NCI-H2081 treated with DMSO at 0.1 percent for 48 hours (cell line): ENCODE results near the gene DPF3.

ENCODE experiments used
- DNase-seq: peaks from one replicate; lab custom pipeline; 2025; lab: John Stamatoyannopoulos, UW

DPF3 gene

DNA sequence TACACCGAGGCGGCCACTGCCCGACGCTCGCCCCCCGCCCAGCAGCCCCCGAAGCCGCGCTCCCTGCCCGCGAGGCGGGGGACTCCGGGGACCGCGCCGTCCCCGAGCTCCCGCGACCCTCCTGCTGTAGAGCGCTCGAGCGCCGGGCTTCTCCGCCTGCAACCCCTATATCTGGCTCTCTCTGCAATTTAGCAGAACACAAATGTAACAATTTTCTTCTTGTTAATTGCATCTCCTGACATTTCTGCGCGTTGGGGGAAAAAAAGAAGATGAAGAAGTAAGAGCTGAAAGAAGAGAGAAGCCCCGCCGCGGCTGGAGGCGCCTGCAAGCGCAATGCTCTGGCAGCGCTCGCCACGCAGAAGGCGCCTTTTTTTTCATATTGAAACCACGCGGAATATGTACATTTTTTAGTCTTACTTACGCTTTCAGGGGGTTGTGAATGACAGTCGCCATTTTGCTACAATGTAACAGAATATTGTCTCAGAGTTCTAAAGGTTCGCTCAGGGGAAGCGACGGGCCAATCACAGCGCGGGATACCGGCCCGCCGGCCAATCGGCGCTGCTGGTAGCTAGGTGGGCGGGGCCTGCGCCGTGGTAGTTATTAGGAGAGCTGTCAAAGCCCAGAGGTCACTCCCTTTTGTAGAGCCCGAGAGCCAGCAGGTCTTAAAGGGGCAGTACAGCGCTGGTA is at the start of gene DPF3:
Gene DPF3, minus strand, starts transcription at position 466 of the 687 bp plus-strand sequence. Its CDS starts 13 bp downstream, at position 453.
- peak; percentile 26 for DNase-seq

DNA sequence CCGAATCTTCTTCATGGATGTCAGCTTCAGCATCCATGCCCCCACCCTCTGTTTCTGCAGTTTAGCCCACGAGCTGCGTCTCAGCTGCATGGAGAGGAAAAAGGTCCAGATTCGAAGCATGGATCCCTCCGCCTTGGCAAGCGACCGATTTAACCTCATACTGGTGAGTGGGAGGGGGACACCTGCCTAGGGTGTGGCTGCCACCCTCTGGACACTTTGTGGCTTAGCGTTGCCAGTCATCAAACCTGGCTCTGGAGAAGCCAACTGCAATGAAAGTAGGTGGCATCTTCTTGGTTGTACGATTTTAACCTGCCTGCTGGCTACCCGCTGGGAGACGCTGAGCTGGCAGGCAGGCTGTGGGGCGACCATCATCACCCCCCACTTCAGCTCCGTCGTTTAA is 49.0 kb upstream of the DPF3 start:
- DNase-seq = no peak

DNA sequence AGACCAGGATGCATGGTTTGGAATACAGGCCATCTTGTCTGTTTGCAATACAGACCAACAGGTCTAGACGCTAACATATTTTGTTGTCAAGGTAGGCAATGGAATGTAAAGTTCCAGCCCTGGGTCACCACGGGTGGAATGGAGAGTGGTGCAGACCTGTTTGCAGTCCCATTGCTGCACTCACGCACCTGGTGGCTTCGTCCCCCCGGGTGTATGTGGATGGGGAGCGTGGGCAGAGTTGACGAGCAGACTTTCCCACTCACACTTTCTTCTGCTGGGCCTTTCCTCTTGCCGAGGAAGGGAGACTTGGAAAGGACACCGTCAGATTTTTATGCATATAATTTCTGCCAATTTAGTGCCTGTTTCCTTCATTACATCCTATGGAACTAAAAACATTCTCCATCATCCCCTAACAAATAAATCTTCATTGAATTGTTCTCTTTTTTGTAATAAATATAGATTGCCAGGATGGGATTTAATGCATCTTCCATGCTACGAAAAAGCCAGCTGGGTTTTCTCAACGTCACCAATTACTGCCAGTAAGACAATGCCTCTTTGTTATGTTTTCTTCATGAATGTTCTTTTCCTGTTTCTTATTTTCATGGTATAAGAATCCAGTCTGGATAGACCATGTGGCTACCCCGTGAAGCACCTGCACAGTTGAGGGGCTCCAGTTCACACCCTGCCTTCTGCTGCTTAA is 47.5 kb upstream of the DPF3 start:
- DNase-seq = no peak

DNA sequence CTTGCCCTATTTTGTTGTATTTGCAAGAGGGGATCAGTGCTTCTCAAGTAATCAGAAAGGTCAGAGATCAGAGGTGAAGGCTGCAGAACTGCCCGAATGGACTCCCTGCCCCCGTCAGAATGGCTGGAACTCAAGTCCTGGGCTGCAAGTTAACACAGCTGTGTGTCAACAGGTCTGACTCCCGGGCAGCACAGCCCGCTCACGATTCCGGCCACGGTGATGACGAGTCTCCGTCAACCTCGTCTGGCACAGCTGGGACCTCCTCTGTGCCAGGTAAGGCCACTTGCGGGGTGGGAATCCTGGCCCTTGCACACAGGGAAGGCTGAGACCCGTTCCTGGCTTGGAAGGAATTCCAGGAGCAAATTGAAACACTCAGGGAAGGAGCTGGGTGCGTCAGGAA is 45.7 kb upstream of the DPF3 start:
- no peak for DNase-seq

GRCh38 chr14:72932893-72933292 is 39.0 kb upstream of the DPF3 start:
- no peak for DNase-seq

DNA sequence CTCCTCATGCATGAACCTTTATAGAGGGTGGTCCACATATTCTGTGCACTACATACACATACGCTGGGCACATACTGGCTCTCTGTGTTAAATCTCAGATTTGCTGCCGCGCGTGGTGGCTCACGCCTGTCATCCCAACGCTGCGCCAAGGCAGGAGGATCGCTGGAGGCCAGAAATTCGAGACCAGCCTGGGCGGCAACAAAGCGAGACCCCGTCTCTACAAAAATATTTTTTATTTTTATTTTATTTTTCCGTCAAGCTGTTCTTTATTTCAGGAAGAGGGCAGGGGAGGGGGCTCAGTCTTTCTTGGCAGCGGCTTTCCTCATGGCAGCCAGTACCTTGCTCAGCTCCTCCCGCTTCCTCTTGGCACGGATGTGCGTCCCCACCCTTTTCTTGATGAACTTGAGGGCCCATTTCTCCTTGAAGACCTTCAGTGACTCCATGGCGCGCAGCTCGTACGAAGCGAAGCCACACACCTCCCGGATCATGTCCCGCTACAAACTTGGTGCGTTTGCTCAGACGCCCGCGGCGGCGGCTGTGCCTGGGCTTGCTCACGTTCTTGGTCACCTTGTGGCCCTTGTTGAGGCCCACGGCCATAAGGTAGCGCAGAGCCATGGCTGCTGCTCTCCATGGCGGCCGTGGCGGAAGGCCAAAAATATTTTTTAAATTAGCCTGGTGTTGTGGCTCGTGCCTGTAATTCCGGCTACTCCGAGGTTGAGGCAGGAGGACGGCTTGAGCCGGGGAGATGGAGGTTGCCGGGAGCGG is 35.6 kb upstream of the DPF3 start:
- DNase-seq = no peak

- no peak for DNase-seq
Observed at GRCh38 chr14:72928872-72929271, 35.0 kb upstream of the DPF3 start.

DNA sequence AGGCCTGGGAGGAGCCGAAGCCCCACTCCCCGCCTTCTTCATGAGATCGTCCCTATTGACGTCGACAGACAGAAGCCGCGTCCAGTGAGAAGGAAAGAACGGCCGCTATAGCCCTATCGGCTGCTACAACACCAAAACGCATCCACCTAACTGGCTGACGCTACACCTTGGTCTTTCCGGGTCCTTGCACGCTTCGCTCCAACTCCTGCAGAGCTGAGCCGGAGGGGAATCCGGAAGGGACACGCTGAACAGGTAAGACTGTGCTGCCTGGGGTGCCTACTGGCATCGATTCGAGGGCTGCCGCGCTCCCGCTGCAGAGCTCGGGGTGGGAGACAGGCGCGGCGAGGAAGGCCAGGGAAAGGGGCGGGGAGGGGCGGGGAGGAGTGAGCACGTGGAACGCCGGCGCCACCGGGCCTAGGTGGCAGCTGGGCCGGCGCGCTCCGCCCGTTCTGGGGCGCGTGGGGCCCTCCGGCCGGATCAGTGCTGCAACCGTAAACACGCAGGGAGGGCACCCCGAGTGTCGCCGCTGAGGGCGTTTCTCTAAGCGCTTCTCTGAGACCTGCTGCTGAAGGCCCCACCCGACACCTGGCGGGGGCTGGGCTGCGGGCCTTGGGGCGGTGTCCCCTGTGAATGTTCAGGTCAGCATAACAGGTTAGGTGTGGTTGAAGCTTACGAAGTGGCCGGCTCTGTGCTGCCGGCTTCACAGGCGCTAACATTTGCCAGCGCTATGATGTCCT is 32.6 kb upstream of the DPF3 start, which contains the start of gene DCAF4:
Gene DCAF4, plus strand, starts transcription at position 173 of the 737 bp plus-strand sequence. CDS start 11,515 bp downstream, outside the sequence.
- peak; percentile 92 for DNase-seq

DNA sequence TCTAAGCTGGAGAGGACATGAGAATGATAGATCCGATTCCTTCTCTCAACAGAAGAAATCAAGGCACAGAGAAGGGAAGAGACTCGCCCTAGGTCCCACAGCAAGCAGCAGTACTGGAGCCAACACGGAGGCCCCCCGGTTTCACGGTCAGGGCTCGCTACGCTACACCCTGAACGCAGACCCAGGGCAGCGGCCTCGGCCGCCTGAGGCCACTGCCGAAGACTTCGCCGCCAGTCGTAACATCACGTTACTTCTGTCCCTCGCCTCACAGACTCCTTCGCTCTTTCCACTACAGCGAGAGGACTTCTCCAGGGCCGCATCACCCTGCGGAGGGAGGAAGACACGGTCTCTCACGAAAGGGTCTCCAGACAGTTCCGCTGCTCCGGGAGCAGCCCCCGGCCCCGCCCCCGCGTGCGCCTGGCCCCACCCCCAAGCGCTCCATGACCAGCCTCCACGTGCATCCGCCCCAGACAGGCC is 32.0 kb upstream of the DPF3 start:
- no peak for DNase-seq

DNA sequence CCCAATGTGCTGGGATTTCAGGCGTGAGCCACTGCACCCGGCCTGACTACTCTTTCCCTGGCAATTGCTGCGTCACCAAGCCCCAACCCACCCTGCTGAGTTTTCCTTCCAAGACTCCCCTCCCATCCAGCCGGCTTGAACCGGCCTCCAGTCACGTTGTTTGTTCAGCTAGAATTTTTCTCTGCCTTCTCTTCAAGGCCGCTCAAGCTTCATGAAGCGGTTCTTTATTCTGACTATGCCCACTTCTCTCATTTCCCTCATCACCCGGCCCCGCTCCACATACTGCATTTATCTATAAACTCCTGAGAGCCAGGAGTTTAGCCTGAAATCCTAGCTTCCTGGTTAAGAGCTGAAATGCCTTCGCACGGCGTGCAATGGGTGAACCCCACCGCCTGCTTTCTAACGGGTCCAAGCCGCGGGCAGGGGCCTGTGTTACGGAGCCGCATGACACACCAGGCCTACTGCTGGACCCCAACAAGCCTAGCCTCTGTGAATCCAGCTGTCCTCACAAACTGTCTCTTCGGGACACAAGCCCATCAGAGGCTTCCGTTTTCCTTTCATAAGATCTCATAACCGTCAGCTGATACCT is 31.4 kb upstream of the DPF3 start:
- no peak for DNase-seq

DNA sequence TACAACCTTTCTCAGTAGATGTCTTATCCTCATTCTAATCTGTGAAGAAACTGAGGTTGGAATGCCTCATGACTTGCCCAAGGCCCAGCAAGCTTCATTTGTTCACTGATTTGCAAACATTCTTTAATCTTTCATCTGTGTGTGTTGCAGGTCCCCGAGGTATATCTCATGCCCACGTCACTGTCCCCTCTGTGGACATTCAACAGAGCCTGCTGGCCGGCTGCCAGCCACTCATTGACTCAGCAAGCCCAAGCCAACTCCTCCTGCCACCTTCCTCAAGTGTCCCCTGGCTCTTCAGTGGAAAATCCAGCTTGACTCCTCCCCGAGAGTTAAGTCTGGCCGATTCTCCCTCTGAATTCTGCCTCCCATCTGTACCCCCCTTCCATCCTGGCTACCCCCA is 30.4 kb upstream of the DPF3 start:
- DNase-seq = no peak

- DNase-seq = no peak
Observed at GRCh38 chr14:72921396-72921795, 27.5 kb upstream of the DPF3 start.

DNA sequence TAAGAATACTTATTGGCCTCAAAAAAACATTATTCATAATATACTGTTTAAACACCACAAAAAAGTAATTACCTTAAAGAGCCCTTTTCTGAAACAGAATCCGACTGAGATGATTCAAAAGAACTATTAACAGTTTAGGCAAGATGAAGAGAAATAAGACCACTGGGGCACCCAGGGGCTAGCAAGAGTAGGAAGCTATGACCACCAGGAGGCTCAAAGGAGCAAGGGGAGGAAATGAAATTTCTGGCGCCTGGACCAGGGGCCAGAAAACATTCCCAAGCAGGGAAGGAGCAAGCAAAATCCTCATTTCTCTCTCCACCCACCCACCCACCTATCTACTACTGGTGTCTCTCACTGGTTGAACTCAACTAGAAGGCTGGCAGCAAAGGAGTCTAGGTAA is 26.1 kb upstream of the DPF3 start:
- no peak for DNase-seq

DNA sequence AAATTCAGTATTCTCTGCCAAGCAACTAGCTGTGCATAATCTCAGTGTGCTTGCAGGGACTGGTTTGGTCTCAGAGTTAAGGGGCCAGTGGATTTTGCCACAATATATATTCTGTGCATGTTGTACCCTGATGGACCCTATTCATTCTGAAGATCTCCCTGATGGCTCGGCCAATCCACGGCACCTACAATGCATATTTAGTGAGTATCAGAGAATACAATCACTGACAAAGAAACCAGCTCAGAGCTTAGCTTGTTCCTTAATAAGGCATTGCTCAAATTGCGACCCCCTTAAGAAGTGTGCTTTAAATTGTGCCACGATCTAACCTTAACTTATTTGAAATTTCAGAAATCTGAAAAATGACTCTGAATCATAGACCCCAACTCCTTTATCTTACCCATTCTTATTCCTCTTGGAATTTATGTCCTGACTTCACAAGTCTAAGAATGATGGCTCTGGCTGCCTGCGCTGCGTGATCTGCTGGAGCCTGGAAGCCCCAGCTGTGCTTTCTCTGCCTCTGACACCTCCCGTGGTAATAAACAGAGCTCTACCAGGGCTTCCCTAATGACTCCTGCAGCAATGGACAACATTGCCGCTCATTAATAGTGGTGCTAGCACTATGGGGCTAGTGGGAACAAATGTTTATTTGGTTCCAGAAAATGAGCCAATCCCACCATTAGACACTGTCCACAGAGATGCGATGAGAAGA is 23.3 kb upstream of the DPF3 start:
- DNase-seq = no peak

DNA sequence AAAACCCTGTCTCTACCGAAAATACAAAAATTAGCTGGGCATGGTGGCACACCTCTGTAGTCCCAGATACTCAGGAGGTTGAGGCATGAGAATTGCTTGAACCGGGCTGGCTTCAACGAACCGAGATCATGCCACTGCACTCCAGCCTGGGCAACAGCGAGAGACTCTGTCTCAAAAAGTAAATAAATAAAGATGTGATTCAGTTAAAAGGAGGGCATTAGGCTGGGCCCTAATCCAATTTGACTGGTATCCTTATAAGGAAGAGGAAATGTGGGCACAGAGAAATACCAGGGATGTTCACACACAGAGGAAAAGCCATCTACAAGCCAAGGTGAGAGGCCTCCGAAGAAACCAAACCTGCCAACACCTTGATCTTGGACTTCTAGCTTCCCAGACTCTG is 22.3 kb upstream of the DPF3 start:
- no peak for DNase-seq

- no peak for DNase-seq
Observed at GRCh38 chr14:72913809-72914208, 19.9 kb upstream of the DPF3 start.

- no peak for DNase-seq
Observed at GRCh38 chr14:72909163-72909562, 15.3 kb upstream of the DPF3 start.

DNA sequence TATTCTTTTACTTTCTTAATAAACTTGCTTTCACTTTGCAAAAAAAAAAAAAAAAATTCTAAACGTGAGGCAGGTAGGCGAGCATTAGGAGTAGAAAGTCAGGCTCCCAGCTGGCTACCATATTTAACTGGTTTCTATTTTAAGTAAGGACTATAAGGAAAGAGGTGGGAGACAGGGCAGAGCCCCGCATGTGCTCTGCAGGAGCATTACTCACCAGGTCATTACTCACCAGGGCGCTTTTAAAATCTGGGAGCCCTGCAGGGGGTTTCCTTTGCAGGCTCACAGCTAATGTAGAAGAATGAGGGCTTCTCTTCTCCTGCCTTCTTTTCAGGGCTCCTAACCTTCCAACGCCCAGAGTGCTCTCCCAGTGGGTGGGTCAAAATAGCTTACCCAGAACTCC is 14.0 kb upstream of the DPF3 start:
- DNase-seq = no peak

- DNase-seq = no peak
Observed at GRCh38 chr14:72906879-72907278, 13.0 kb upstream of the DPF3 start.

- DNase-seq = no peak
Observed at GRCh38 chr14:72906316-72906715, 12.4 kb upstream of the DPF3 start.
